Endothelial cell (in vitro differentiated cells): ENCODE measurements around the gene ARHGEF4. TPM values are rescaled to one million over a fixed set of nuclear protein-coding genes. Genes with fewer than 3 reads are reported as not detected.

Experiments used
- DNase-seq: peaks from one replicate; pipeline ENCODE4 v3.0.0; 2021; ENCODE audit warnings: low spot score
- H3K27ac Mint-ChIP-seq: one replicate; pipeline ENCODE4 v1.8.0; 2021; ENCODE audit warnings: mixed read lengths, inconsistent platforms; ENCODE audit not compliant: unreplicated experiment
- H3K27me3 Mint-ChIP-seq: one replicate; pipeline ENCODE4 v1.8.0; 2021; ENCODE audit warnings: mild to moderate bottlenecking, moderate library complexity, mixed read lengths, inconsistent platforms; ENCODE audit not compliant: unreplicated experiment
- H3K36me3 Mint-ChIP-seq: one replicate; pipeline ENCODE4 v1.8.0; 2021; ENCODE audit warnings: mild to moderate bottlenecking, low read depth, mixed read lengths, inconsistent platforms; ENCODE audit not compliant: unreplicated experiment
- H3K4me1 Mint-ChIP-seq: one replicate; pipeline ENCODE4 v1.8.0; 2021; ENCODE audit warnings: mild to moderate bottlenecking, mixed read lengths, inconsistent platforms; ENCODE audit not compliant: unreplicated experiment
- H3K4me3 Mint-ChIP-seq: one replicate; pipeline ENCODE4 v1.8.0; 2021; ENCODE audit warnings: mild to moderate bottlenecking, mixed read lengths, inconsistent platforms; ENCODE audit not compliant: unreplicated experiment
- H3K9me3 Mint-ChIP-seq: one replicate; pipeline ENCODE4 v1.8.0; 2021; ENCODE audit warnings: mixed read lengths, inconsistent platforms; ENCODE audit not compliant: unreplicated experiment
- CTCF ChIP-seq: fragments of 200-600 bp; sonication (generic); IDR thresholded peaks from one replicate; pipeline ENCODE4 v1.5.0; 2021; ENCODE audit warnings: antibody characterized with exemption; ENCODE audit not compliant: unreplicated experiment
- total RNA-seq: library from RNA; stranded (reverse); fragmentation: NEBNext Ultra II Directional; extraction: Animal tissue kit (Norgen Biotek cat#: 25700); gene quantifications from one replicate; pipeline ENCODE4 v1.2.1, GENCODE V29; 2021; ENCODE audit not compliant: unreplicated experiment

Gene ARHGEF4
- total RNA-seq, 1 donor from 2014 or later = 10.3 TPM

- peaks cover 13% of the 10 kb centered on the region for H3K27me3 Mint-ChIP-seq
- peaks cover 3% of the 10 kb centered on the region for H3K36me3 Mint-ChIP-seq
- no peaks in the 10 kb centered on the region for H3K9me3 Mint-ChIP-seq
- peaks cover 5% of the 10 kb centered on the region for H3K4me1 Mint-ChIP-seq
- no peak overlapping the region for H3K4me3 Mint-ChIP-seq
- TF ChIP-seq CTCF = no peak
- DNase-seq = no peak
- H3K27ac Mint-ChIP-seq = no peak overlapping the region
These were observed 201.8 kb downstream of the ARHGEF4 start for GRCh38 chr2:131038258-131039100.

GRCh38 chr2:131039101-131039440, 202.4 kb downstream of the ARHGEF4 start:
- DNase-seq = no peak
- Mint-ChIP-seq H3K4me3 (no peak overlapping the region), H3K4me1 (peaks cover 5% of the 10 kb centered on the region), H3K9me3 (no peaks in the 10 kb centered on the region), H3K36me3 (peaks cover 3% of the 10 kb centered on the region), H3K27ac (no peak overlapping the region), H3K27me3 (peaks cover 10% of the 10 kb centered on the region)
- TF ChIP-seq CTCF = no peak

- DNase-seq = no peak
- Mint-ChIP-seq H3K9me3 (no peaks in the 10 kb centered on the region), H3K27me3 (peaks cover 7% of the 10 kb centered on the region), H3K36me3 (peaks cover 3% of the 10 kb centered on the region), H3K4me1 (peaks cover 5% of the 10 kb centered on the region), H3K4me3 (no peak overlapping the region), H3K27ac (no peak overlapping the region)
- TF ChIP-seq CTCF = no peak
These were observed 202.8 kb downstream of the ARHGEF4 start for GRCh38 chr2:131039535-131039907.

GRCh38 chr2:131039908-131040660, 203.4 kb downstream of the ARHGEF4 start:
- Mint-ChIP-seq H3K4me3 (no peak overlapping the region), H3K27ac (no peak overlapping the region), H3K4me1 (peaks cover 5% of the 10 kb centered on the region), H3K36me3 (peaks cover 3% of the 10 kb centered on the region), H3K9me3 (no peaks in the 10 kb centered on the region), H3K27me3 (peaks cover 7% of the 10 kb centered on the region)
- no peak for TF ChIP-seq CTCF
- no peak for DNase-seq
